HFF-Myc (cell line): ENCODE measurements around the gene CCND2.

Source experiments
- DNase-seq: peaks from one replicate; pipeline ENCODE4 v3.0.0-alpha.2; 2011; ENCODE audit warnings: low read depth; ENCODE audit errors: extremely low read depth
- H3K4me3 ChIP-seq: replicated peaks from 2 replicates; pipeline ENCODE4 v1.5.1; 2011; ENCODE audit warnings: low read depth, mild to moderate bottlenecking, control low read depth, low read length
- TF ChIP-seq, protein P1 (sequence below): IDR thresholded peaks from 2 replicates; pipeline ENCODE4 v1.5.1; 2012; ENCODE audit warnings: mild to moderate bottlenecking, low read depth, low read length, control low read depth; ENCODE audit errors: missing control alignments

Gene CCND2

DNA sequence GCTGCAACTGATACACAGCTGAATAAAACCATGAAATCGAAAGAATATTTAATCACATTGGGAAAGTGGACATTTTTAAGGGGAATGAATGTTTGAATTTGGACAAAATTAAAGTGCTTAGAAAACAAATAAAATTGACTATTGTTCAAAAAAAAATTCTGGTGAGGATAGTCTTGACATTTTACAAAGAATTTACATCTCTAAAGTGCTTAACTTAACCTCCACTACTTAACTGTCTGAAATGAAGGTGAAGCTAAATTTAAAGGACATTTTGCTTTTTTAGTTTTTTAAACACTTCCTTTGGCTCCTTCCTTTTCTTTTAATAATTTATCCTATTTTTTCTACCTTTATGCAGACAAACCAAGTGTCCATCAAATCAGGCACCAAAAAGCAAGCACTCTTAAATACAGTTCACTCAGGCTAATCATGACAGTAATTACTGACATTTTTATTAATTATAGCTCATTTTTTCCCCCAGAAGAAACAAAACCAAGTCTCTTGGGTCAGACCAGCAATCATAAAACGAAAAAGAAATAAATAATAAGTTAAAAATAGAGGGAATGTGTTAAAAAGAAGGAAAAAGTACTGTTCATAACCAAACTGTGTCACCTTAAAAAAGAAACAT, 5.7 kb upstream of the CCND2 start:
- no peak overlapping the region for H3K4me3 ChIP-seq
- TF ChIP-seq, protein P1, sequence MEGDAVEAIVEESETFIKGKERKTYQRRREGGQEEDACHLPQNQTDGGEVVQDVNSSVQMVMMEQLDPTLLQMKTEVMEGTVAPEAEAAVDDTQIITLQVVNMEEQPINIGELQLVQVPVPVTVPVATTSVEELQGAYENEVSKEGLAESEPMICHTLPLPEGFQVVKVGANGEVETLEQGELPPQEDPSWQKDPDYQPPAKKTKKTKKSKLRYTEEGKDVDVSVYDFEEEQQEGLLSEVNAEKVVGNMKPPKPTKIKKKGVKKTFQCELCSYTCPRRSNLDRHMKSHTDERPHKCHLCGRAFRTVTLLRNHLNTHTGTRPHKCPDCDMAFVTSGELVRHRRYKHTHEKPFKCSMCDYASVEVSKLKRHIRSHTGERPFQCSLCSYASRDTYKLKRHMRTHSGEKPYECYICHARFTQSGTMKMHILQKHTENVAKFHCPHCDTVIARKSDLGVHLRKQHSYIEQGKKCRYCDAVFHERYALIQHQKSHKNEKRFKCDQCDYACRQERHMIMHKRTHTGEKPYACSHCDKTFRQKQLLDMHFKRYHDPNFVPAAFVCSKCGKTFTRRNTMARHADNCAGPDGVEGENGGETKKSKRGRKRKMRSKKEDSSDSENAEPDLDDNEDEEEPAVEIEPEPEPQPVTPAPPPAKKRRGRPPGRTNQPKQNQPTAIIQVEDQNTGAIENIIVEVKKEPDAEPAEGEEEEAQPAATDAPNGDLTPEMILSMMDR: no peak
- no peak for DNase-seq

- H3K4me3 ChIP-seq: no peak overlapping the region
- DNase-seq: no peak
- TF ChIP-seq, protein P1: no peak
Measured at GRCh38 chr12:4268329-4269181, 5.0 kb upstream of the CCND2 start.

GRCh38 chr12:4269279-4269991, 4.1 kb upstream of the CCND2 start:
- TF ChIP-seq, protein P1: no peak
- DNase-seq: no peak
- H3K4me3 ChIP-seq: peak overlapping the region; percentile 21; the same call in 1 of the 2 replicates

DNA sequence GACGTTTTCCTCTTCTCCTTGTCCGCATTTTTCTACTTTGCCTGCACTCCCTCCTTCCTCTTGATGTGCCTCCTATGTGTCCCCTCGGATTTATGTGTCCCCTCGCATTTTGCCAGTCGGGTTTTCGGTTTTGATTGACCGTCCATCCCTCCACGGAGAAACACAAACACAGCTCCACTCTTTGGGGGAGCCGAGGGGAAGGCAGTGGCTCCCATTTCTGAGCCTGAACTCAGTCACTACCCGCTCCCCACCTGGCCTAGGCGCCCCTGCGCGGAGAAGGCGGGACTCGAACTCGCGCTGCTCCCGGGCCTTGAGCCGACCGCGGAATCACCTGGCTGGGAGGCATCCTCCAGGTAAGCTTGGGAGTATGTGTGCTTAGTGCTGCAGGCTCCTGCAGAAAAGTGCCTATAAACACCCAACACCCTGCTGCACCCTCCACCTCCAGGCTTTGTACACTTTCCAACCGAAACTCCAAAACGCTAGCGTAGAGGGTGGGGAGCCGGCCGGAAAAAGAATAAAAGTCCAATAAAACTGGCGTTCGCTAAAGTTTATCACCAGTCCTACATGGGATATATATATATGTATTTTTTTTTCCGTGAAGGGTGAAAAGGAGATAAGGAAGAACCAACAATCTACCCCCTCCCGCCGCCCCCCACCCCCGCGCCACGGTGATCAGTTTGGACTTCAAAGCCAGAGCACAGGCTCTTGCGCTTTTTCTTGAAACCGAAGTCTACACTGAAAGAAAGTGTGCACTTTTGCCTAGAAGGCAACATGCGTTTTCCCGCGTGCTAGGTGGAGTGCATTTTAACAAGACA, 3.3 kb upstream of the CCND2 start:
- TF ChIP-seq, protein P1: no peak
- H3K4me3 ChIP-seq: no peak overlapping the region
- DNase-seq: no peak

DNA sequence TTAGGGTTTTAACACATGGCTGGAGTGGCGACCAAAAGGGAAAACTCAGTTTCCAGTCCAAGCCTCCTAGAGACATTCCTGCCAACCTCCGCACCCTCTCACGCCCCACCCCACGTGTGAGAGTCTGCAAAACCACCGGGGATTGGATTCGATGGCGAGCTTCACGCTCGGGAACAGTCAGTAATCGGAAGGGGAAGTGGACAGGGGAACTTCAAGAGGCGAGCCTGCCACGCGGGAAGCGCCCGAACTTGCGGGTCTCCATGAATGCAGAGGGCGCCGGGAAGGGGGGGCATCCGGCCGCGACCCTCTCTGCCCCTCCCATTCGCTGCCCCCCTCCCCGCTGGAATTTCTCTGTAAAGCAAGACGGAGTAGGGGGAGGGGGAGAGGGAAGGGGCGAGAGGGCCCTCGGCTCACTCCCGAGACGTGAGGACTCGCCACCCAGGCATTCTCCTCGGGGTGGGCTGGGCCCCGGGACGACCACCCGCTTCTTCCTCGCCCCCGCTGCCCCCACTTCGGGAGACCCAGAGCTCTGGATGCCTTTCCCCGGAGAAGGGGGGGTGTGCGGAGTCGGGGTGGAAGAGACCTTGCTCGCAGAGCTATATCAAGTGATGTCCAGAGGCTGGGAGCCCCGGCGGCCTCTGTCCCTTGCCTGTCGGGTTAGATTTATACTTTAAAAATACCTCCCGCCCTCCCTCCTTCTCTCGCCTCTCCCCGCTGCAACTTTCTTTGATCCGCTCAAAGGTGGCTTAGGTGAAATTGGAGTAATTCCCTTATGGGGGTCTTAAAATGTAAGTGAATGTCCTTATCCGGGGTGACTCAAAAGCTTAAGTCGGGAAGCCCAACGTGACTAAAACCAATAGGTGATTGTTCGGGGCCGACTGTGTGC, 2.5 kb upstream of the CCND2 start:
- TF ChIP-seq, protein P1: no peak
- H3K4me3 ChIP-seq: peak overlapping the region; percentile 11; the same call in 1 of the 2 replicates
- no peak for DNase-seq
